ENCODE results near the gene KCNT2.

DNA sequence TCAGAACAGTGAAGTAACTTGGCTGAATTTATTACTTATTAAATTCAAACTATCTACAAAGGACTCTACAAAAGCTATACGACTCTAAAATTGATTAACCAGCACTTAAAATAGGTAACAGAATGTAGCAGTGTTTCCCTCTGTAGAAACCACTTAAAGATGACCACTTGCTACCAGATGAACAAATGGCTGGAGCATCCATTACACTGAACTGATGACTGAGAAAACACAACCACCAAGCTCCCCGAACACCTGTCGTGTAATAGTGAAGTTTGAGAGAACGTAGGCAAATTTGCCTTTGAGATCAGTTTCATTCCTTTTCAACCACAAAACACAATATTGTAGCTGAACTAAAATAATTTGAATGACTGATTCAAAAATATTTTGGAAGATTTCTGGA lies 226.7 kb downstream of the KCNT2 start:
- TF ChIP-seq, protein P1, sequence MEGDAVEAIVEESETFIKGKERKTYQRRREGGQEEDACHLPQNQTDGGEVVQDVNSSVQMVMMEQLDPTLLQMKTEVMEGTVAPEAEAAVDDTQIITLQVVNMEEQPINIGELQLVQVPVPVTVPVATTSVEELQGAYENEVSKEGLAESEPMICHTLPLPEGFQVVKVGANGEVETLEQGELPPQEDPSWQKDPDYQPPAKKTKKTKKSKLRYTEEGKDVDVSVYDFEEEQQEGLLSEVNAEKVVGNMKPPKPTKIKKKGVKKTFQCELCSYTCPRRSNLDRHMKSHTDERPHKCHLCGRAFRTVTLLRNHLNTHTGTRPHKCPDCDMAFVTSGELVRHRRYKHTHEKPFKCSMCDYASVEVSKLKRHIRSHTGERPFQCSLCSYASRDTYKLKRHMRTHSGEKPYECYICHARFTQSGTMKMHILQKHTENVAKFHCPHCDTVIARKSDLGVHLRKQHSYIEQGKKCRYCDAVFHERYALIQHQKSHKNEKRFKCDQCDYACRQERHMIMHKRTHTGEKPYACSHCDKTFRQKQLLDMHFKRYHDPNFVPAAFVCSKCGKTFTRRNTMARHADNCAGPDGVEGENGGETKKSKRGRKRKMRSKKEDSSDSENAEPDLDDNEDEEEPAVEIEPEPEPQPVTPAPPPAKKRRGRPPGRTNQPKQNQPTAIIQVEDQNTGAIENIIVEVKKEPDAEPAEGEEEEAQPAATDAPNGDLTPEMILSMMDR (IDR thresholded peaks at IDR 0.05), result no peak
- no peak for TF ChIP-seq POLR2A (IDR thresholded peaks at IDR 0.05)

All from thyroid gland (tissue), 4 donors.